GM18498 (cell line): ENCODE results near the gene NECTIN2.
"Not testable (repeated sequence)": the region's sequence is repeated elsewhere in the genome, so short reads cannot be mapped to it uniquely, and the experiment has no call there.

Experiments
- ATAC-seq: cut with Tn5 transposase; IDR thresholded peaks from one replicate; pipeline ENCODE4 v1.9.1; 2021; ENCODE audit warnings: mild to moderate bottlenecking, moderate library complexity; ENCODE audit not compliant: unreplicated experiment

The NECTIN2 gene

GRCh38 chr19:44848812-44849447 lies 2.8 kb downstream of the NECTIN2 start:
- ATAC-seq = no peak

GRCh38 chr19:44850641-44851109 lies 4.6 kb downstream of the NECTIN2 start:
- ATAC-seq = no peak

GRCh38 chr19:44851427-44851826 lies 5.3 kb downstream of the NECTIN2 start:
- ATAC-seq = no peak

GRCh38 chr19:44855606-44856005 lies 9.5 kb downstream of the NECTIN2 start:
- ATAC-seq = no peak

GRCh38 chr19:44856421-44857083 lies 10.5 kb downstream of the NECTIN2 start:
- ATAC-seq = no peak

GRCh38 chr19:44857837-44858236 lies 11.7 kb downstream of the NECTIN2 start:
- ATAC-seq = no peak

- not testable (repeated sequence) for ATAC-seq
These were observed 15.5 kb downstream of the NECTIN2 start for GRCh38 chr19:44861576-44861975.

- no peak for ATAC-seq
These were observed 17.9 kb downstream of the NECTIN2 start for GRCh38 chr19:44863990-44864389.

GRCh38 chr19:44865196-44865767 lies 19.2 kb downstream of the NECTIN2 start:
- no peak for ATAC-seq

- ATAC-seq = no peak
These were observed 20.6 kb downstream of the NECTIN2 start for GRCh38 chr19:44866664-44867063.

- no peak for ATAC-seq
These were observed 21.5 kb downstream of the NECTIN2 start for GRCh38 chr19:44867578-44867977.

- no peak for ATAC-seq
These were observed 23.8 kb downstream of the NECTIN2 start for GRCh38 chr19:44869733-44870470.

- no peak for ATAC-seq
These were observed 25.7 kb downstream of the NECTIN2 start for GRCh38 chr19:44871809-44872208.

GRCh38 chr19:44872661-44873060 lies 26.6 kb downstream of the NECTIN2 start:
- ATAC-seq = no peak

- no peak for ATAC-seq
These were observed 28.2 kb downstream of the NECTIN2 start for GRCh38 chr19:44874317-44874716.

GRCh38 chr19:44875666-44876451 lies 29.8 kb downstream of the NECTIN2 start:
- ATAC-seq = no peak

- ATAC-seq = no peak
These were observed 30.9 kb downstream of the NECTIN2 start for GRCh38 chr19:44876930-44877535.

- no peak for ATAC-seq
These were observed 32.2 kb downstream of the NECTIN2 start for GRCh38 chr19:44878120-44878865.

GRCh38 chr19:44879309-44880065 lies 33.4 kb downstream of the NECTIN2 start:
- no peak for ATAC-seq
